Suprapubic skin (tissue), 3 donors: ENCODE data around the gene CATSPERD.

Source experiments
- CTCF ChIP-seq, 2 donors: fragments of 200-600 bp in 1 of 2; fragments of 450-650 bp in 1 of 2; sonication (generic) in 1 of 2; IDR thresholded peaks; one replicate each; pipeline ENCODE4 v1.5.1; 2016 to 2019; ENCODE audit warnings: antibody characterized with exemption in 2 of 2, mild to moderate bottlenecking in 1 of 2, moderate library complexity in 1 of 2
- POLR2A ChIP-seq, 2 donors: fragments of 450-650 bp; IDR thresholded peaks; one replicate each; pipeline ENCODE4 v1.6.1; 2017; ENCODE audit warnings: antibody characterized with exemption in 2 of 2, mild to moderate bottlenecking in 2 of 2, moderate library complexity in 2 of 2

GRCh38 chr19:5787409-5788182 is 67.2 kb downstream of the CATSPERD start:
- TF ChIP-seq CTCF (IDR thresholded peaks at IDR 0.05) (no peak), POLR2A (IDR thresholded peaks at IDR 0.05) (no peak)
